Muscle layer of duodenum (tissue), 2 donors: Measurements from ENCODE around the gene COL23A1.

Source experiments
- H3K27ac ChIP-seq: one replicate; pipeline ENCODE4 v1.7.0; 2013; ENCODE audit warnings: mild to moderate bottlenecking, low read length
- H3K27me3 ChIP-seq: one replicate; pipeline ENCODE4 v1.7.0; 2013; ENCODE audit warnings: low read depth, mild to moderate bottlenecking, control low read depth, low read length
- H3K36me3 ChIP-seq, 2 donors: one replicate each; pipeline ENCODE4 v1.7.0; 2013; ENCODE audit warnings: low read length in 2 of 2, control low read depth in 1 of 2, mild to moderate bottlenecking in 1 of 2; ENCODE audit not compliant: insufficient read depth in 2 of 2, control insufficient read depth in 1 of 2
- H3K4me1 ChIP-seq, 2 donors: one replicate each; pipeline ENCODE4 v1.7.0; 2013; ENCODE audit warnings: low read length in 2 of 2, mild to moderate bottlenecking in 2 of 2, control low read depth in 1 of 2, moderate library complexity in 1 of 2; ENCODE audit not compliant: insufficient read depth in 2 of 2, control insufficient read depth in 1 of 2
- H3K4me3 ChIP-seq, 2 donors: one replicate each; pipeline ENCODE4 v1.7.0; 2013; ENCODE audit warnings: low read length in 2 of 2, low read depth in 1 of 2, mild to moderate bottlenecking in 1 of 2
- H3K9me3 ChIP-seq, 2 donors: one replicate each; pipeline ENCODE4 v1.7.0; 2013; ENCODE audit warnings: low read length in 2 of 2, control low read depth in 1 of 2, mild to moderate bottlenecking in 1 of 2; ENCODE audit not compliant: control insufficient read depth in 1 of 2
- donor health status: healthy.

The COL23A1 gene

DNA sequence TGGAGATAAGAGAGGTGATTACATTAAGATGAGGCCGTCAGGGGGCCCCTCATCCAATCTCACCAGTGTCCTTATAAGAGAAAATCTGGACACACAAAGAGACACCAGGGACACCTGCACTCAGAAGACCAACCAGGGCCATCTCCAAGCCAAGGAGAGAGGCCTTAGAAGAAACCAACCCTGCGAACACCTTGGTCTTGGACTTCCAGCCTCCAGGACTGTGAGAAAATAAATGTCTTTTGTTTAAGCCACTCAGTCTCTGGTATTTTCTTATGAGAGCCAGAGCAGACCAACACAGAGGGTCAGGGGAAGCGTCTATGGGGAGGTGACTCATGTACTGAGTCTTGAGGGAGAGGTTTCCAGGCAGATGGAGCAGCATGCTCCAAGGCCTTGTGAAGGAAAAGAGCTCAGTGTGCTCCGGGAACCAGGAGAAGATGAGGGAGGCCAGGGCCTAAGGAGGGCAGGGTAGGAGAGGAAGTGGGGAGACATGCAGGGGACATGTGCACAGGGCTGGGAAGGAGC, 363.0 kb downstream of the COL23A1 start:
- Histone ChIP-seq H3K4me1 (peaks cover 11 to 22% of the 10 kb centered on the region in 2 donors), H3K27me3 (no peaks in the 10 kb centered on the region), H3K9me3 (no peaks in the 10 kb centered on the region), H3K36me3 (peaks cover 37 to 44% of the 10 kb centered on the region in 2 donors), H3K27ac (no peak overlapping the region), H3K4me3 (no peak overlapping the region)

DNA sequence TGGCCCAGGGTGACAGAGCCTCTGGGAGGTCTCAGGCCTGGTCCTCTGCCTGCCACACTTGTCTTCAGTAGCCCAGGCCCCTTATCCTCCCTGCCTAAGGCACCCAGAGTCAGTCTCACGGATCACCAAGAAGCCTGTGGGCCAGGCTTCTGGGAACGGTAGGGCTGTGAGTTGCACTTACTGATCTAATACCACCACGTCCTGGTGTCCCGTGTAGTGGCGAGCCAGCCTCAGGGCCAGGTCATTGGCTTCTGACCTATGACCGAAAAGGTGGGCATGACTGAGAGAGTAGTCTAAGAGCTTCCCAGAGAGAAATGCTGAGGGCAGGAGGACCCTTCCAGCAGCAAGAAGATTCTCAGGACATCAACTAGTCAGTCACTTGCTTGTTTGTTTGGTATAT, 365.0 kb downstream of the COL23A1 start:
- Histone ChIP-seq H3K36me3 (peaks cover 37 to 61% of the 10 kb centered on the region in 2 donors), H3K27ac (no peak overlapping the region), H3K27me3 (no peaks in the 10 kb centered on the region), H3K4me3 (no peak overlapping the region), H3K4me1 (peaks cover 0 to 5% of the 10 kb centered on the region in 2 donors), H3K9me3 (no peaks in the 10 kb centered on the region)

DNA sequence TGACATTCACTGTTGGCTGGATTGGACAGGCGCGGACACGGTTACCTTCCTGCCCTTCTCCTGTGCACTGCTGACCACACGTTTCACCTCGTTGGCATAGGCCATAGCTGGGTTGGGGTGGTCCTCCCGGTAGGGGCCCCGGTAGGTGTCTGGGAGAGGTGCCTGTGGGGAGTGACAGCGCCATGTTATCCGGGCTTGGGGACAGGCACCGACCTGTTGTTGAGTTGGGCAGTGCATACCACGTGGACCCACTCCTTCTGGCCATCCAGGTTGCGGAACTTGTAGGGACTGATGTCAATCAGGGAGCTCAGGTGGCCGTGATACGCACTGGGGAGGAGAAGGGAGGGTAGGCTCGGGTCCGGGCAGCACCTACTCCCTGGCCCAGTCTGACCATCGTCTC, 365.8 kb downstream of the COL23A1 start:
- no peak overlapping the region for H3K27ac ChIP-seq
- no peak overlapping the region for H3K4me3 ChIP-seq
- H3K4me1 ChIP-seq = no peaks in the 10 kb centered on the region
- H3K9me3 ChIP-seq = no peaks in the 10 kb centered on the region
- H3K36me3 ChIP-seq = peaks cover 33 to 53% of the 10 kb centered on the region in 2 donors
- H3K27me3 ChIP-seq = no peaks in the 10 kb centered on the region

DNA sequence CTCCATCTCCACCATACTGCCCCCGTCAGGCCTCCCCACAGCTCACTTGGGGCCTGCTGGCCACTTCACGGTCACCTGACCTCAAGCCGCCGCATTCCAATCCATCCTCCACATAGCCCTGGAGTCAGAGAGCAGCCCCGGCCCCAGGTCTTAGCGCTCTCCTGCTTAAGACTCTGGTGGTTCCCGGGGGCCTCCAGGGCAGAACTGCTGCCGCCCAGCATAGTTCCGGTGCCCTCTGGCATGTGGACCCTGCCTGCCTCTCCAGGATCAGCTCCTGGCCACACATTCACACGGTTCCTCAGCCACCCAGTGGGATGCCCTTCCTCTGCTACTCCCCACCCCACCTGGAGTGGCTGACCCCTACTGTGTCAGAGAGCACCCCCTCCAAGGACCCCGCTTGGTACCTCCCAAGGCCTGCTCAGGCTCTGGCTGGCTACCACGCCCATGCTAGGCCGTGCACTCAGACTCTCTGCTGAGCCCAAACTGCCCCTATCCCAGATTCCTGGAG, 366.3 kb downstream of the COL23A1 start:
- Histone ChIP-seq H3K36me3 (peaks cover 30 to 50% of the 10 kb centered on the region in 2 donors), H3K27ac (no peak overlapping the region), H3K9me3 (no peaks in the 10 kb centered on the region), H3K4me3 (no peak overlapping the region), H3K4me1 (no peaks in the 10 kb centered on the region), H3K27me3 (no peaks in the 10 kb centered on the region)

DNA sequence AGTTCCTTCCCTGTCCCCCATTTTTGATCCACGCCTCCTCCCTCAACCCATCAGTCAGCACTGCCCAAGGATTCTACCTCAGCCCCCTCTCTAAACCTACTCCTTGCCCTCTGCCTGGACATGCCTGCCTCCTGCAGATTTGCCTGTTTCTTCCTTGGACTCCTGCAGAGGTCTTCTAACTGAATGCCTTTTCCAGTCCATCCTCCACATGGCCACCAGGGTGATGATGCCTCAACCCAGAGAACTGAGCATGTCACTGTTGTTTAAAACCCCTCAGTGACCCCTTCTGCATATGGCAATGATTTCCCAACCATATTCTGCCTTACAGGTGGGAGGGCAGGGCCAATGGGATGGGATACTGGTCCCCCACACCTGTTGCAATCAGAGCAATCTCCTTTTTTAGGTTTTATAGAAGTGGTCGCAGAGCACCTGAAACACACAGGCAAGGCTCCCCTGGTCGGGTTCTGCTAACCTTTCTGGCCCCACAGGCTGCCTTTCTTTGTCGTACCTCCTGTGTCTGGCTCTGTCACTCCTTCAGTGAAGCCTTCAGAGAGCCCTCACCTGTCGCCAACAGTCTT, 366.9 kb downstream of the COL23A1 start:
- H3K4me3 ChIP-seq = no peak overlapping the region
- H3K4me1 ChIP-seq = no peaks in the 10 kb centered on the region
- peaks cover 24 to 50% of the 10 kb centered on the region in 2 donors for H3K36me3 ChIP-seq
- no peak overlapping the region for H3K27ac ChIP-seq
- H3K9me3 ChIP-seq = no peaks in the 10 kb centered on the region
- no peaks in the 10 kb centered on the region for H3K27me3 ChIP-seq

DNA sequence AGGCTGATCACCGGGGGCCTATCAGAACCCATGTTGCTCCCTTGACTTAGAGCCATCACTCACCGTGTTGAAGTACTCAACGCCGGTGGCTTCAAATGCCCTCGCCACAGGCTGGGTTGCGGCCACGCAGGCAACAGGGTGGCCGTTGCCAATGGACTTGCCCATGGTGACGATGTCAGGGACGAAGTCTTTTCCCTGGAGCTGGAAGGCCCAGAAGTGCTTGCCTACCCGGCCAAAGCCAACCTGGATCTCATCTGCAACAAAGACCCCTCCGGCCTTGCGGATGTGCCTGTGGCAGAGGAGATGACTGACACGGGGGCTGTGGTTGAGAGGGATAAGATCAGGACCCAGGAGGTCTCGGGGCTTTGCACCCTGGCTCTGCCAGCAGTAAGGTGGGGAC, 367.9 kb downstream of the COL23A1 start:
- H3K27me3 ChIP-seq = no peaks in the 10 kb centered on the region
- H3K4me3 ChIP-seq = no peak overlapping the region
- no peaks in the 10 kb centered on the region for H3K9me3 ChIP-seq
- no peaks in the 10 kb centered on the region for H3K4me1 ChIP-seq
- peaks cover 14 to 42% of the 10 kb centered on the region in 2 donors for H3K36me3 ChIP-seq
- H3K27ac ChIP-seq = no peak overlapping the region

DNA sequence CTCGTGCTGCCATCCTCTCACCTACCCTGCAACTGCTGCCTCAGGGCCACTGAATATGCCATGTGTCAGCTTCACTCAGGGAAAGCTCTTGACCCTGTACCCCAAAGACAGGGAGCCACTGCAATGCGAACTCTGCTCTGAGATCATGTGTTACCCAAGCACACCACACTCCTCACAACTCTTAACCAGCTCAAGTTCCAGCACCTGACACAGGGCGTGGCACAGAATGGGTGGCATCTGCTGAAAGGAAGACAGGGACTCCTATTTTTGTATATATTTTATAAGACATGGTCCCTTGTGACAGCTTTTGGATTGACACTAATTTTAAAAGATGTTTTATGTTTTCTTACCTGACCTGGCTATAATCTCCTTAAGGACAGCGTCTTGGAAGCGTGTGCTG, 368.3 kb downstream of the COL23A1 start:
- peaks cover 12 to 38% of the 10 kb centered on the region in 2 donors for H3K36me3 ChIP-seq
- H3K9me3 ChIP-seq = no peaks in the 10 kb centered on the region
- no peak overlapping the region for H3K27ac ChIP-seq
- no peaks in the 10 kb centered on the region for H3K27me3 ChIP-seq
- H3K4me3 ChIP-seq = no peak overlapping the region
- no peaks in the 10 kb centered on the region for H3K4me1 ChIP-seq

DNA sequence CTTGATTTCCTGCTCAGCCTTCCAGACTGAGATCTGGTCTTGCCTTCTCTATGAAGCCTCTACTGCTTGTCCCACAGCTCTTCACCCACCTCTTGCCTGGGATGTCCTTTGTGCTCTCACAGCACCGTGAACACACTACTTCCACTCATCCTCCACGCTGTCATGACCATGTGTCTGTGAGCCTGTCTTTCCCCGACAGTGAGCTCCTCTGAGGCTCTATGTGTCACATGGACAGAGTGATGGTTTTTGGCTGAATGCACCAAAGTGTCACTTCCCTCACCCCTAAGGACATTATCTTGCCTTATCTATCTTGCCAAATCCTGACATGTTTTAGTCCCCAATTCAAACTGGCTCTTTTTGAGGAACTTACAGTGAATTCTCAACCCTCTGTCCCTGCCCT, 368.9 kb downstream of the COL23A1 start:
- H3K4me1 ChIP-seq = no peaks in the 10 kb centered on the region
- no peak overlapping the region for H3K27ac ChIP-seq
- H3K36me3 ChIP-seq = peaks cover 15 to 38% of the 10 kb centered on the region in 2 donors
- no peak overlapping the region for H3K4me3 ChIP-seq
- no peaks in the 10 kb centered on the region for H3K27me3 ChIP-seq
- H3K9me3 ChIP-seq = no peaks in the 10 kb centered on the region

DNA sequence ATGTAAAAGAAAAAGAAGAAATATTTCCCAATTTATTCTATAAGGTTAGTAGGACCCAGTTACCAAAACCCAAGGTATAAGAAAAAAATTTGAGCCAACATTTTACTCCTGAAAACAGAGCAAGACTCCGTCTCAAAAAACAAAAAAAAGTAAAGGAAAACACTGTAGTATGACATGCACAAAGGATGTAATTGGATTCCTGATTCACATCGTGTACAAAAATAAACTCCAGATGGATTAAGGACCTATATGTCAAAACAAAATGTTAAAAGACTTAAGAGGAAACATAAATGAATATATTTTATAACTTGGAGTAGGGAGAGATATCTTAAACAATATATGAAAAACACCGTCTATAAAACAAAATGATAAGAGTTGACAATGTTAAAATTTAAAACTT, 371.4 kb downstream of the COL23A1 start:
- H3K4me1 ChIP-seq = peaks cover 0 to 4% of the 10 kb centered on the region in 2 donors
- H3K36me3 ChIP-seq = peaks cover 33 to 58% of the 10 kb centered on the region in 2 donors
- H3K9me3 ChIP-seq = no peaks in the 10 kb centered on the region
- no peaks in the 10 kb centered on the region for H3K27me3 ChIP-seq
- H3K4me3 ChIP-seq = no peak overlapping the region
- H3K27ac ChIP-seq = no peak overlapping the region

DNA sequence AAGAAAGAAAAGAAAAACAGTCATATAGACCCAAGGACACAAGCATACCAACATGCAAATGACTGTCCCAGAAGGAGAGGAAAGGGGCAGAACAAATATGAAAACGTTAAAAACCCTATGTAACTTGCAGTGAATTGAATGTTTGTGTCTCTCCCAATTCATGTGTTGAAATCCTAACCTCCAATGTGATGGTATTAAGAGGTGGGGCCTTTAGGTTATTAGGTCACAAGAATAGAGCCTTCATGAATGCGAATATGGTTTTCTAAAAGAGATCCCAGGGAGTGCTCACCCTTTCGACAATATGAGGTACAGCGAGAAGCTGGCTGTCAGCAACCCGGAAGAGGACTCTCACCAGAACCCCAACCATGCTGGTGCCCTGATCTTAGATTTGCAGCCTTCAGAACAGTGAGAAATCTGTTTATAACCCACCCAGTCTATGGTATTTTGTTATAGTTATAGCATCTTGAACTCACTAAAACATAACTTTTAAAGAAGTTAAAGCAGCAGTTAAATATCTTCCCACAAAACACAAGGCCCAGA, 371.9 kb downstream of the COL23A1 start:
- Histone ChIP-seq H3K27ac (no peak overlapping the region), H3K36me3 (peaks cover 38 to 63% of the 10 kb centered on the region in 2 donors), H3K4me1 (peaks cover 0 to 5% of the 10 kb centered on the region in 2 donors), H3K27me3 (no peaks in the 10 kb centered on the region), H3K9me3 (no peaks in the 10 kb centered on the region), H3K4me3 (no peak overlapping the region)

DNA sequence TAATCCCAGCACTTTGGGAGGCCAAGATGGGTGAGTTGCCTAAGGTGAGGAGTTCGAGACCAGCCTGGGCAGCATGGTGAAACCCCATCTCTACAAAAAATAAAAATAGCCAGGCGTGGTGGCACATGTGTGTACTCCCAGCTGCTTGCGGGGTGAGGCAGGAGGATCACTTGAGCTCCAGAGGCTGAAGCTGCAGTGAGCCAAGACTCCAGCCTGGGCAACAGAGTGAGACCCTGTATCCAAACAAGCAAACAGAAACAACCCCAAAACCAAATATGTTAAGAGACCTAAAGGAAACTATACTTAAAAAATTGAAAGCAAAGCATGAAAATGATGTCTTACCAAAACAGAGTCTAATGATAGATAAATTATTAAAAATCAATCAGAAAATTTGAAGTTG, 373.4 kb downstream of the COL23A1 start:
- H3K4me1 ChIP-seq = peaks cover 0 to 5% of the 10 kb centered on the region in 2 donors

More for the DNA sequence above, 373.4 kb downstream of the COL23A1 start:
- H3K27me3 ChIP-seq = no peaks in the 10 kb centered on the region
- H3K4me3 ChIP-seq = no peak overlapping the region
- peaks cover 46 to 70% of the 10 kb centered on the region in 2 donors for H3K36me3 ChIP-seq
- no peak overlapping the region for H3K27ac ChIP-seq
- no peaks in the 10 kb centered on the region for H3K9me3 ChIP-seq
